Endothelial cell (in vitro differentiated cells): ENCODE results near the gene VTN. TPM values are rescaled to one million over a fixed set of nuclear protein-coding genes. Genes with fewer than 3 reads are reported as not detected.
A peak's percentile ranks its signal among the peaks of the same experiment; 100 is the strongest.

Experiments
- DNase-seq: peaks from one replicate; pipeline ENCODE4 v3.0.0; 2021; ENCODE audit warnings: low spot score
- H3K27ac Mint-ChIP-seq: one replicate; pipeline ENCODE4 v1.8.0; 2021; ENCODE audit warnings: mixed read lengths, inconsistent platforms; ENCODE audit not compliant: unreplicated experiment
- H3K27me3 Mint-ChIP-seq: one replicate; pipeline ENCODE4 v1.8.0; 2021; ENCODE audit warnings: mild to moderate bottlenecking, moderate library complexity, mixed read lengths, inconsistent platforms; ENCODE audit not compliant: unreplicated experiment
- H3K36me3 Mint-ChIP-seq: one replicate; pipeline ENCODE4 v1.8.0; 2021; ENCODE audit warnings: mild to moderate bottlenecking, low read depth, mixed read lengths, inconsistent platforms; ENCODE audit not compliant: unreplicated experiment
- H3K4me1 Mint-ChIP-seq: one replicate; pipeline ENCODE4 v1.8.0; 2021; ENCODE audit warnings: mild to moderate bottlenecking, mixed read lengths, inconsistent platforms; ENCODE audit not compliant: unreplicated experiment
- H3K4me3 Mint-ChIP-seq: one replicate; pipeline ENCODE4 v1.8.0; 2021; ENCODE audit warnings: mild to moderate bottlenecking, mixed read lengths, inconsistent platforms; ENCODE audit not compliant: unreplicated experiment
- H3K9me3 Mint-ChIP-seq: one replicate; pipeline ENCODE4 v1.8.0; 2021; ENCODE audit warnings: mixed read lengths, inconsistent platforms; ENCODE audit not compliant: unreplicated experiment
- CTCF ChIP-seq: fragments of 200-600 bp; sonication (generic); IDR thresholded peaks from one replicate; pipeline ENCODE4 v1.5.0; 2021; ENCODE audit warnings: antibody characterized with exemption; ENCODE audit not compliant: unreplicated experiment
- total RNA-seq: library from RNA; stranded (reverse); fragmentation: NEBNext Ultra II Directional; extraction: Animal tissue kit (Norgen Biotek cat#: 25700); gene quantifications from one replicate; pipeline ENCODE4 v1.2.1, GENCODE V29; 2021; ENCODE audit not compliant: unreplicated experiment

The VTN gene
- total RNA-seq, 1 donor from 2014 or later = not detected

- Mint-ChIP-seq H3K9me3 (no peaks in the 10 kb centered on the region), H3K27ac (no peak overlapping the region), H3K27me3 (peaks cover 9% of the 10 kb centered on the region), H3K4me3 (no peak overlapping the region), H3K36me3 (no peaks in the 10 kb centered on the region), H3K4me1 (peaks cover 24% of the 10 kb centered on the region)
- no peak for TF ChIP-seq CTCF
- no peak for DNase-seq
Measured at GRCh38 chr17:28407974-28408306, 37.8 kb upstream of the VTN start.

- Mint-ChIP-seq H3K27me3 (peaks cover 9% of the 10 kb centered on the region), H3K27ac (no peak overlapping the region), H3K36me3 (no peaks in the 10 kb centered on the region), H3K4me1 (peaks cover 30% of the 10 kb centered on the region), H3K9me3 (no peaks in the 10 kb centered on the region), H3K4me3 (no peak overlapping the region)
- DNase-seq = no peak
- TF ChIP-seq CTCF = no peak
Measured at GRCh38 chr17:28407130-28407973, 37.2 kb upstream of the VTN start.

GRCh38 chr17:28406473-28406814 lies 36.3 kb upstream of the VTN start:
- H3K9me3 Mint-ChIP-seq = no peaks in the 10 kb centered on the region
- no peak overlapping the region for H3K27ac Mint-ChIP-seq
- H3K4me1 Mint-ChIP-seq = peaks cover 38% of the 10 kb centered on the region
- no peak for DNase-seq
- H3K4me3 Mint-ChIP-seq = peak overlapping the region; percentile 64
- peaks cover 9% of the 10 kb centered on the region for H3K27me3 Mint-ChIP-seq
- no peak for TF ChIP-seq CTCF
- no peaks in the 10 kb centered on the region for H3K36me3 Mint-ChIP-seq

GRCh38 chr17:28405632-28406472 lies 35.7 kb upstream of the VTN start, which contains the start of gene SLC46A1:
Gene SLC46A1 (minus strand): TSS chr17:28406212. CDS start chr17:28406114, 98 bp downstream.
- H3K27ac Mint-ChIP-seq = no peak within 1 kb of the TSS
- DNase-seq = peak; percentile 49
- H3K4me1 Mint-ChIP-seq = peaks cover 43% of the 10 kb centered on the region
- H3K36me3 Mint-ChIP-seq = peaks cover 3% of the 10 kb centered on the region
- peaks cover 9% of the 10 kb centered on the region for H3K27me3 Mint-ChIP-seq
- peak within 1 kb of the TSS; percentile 81 for H3K4me3 Mint-ChIP-seq
- H3K9me3 Mint-ChIP-seq = no peaks in the 10 kb centered on the region
- TF ChIP-seq CTCF = no peak
